Effector memory CD4-positive, alpha-beta T cell (primary cell): ENCODE data around the gene INTS6.

Source experiments
- DNase-seq, 3 donors: peaks; one replicate each; pipeline ENCODE4 v3.0.0-alpha.2; 2020
- H3K27ac ChIP-seq: 2 replicates; pipeline ENCODE4 v1.7.0; 2013; ENCODE audit warnings: mild to moderate bottlenecking, low read length, moderate library complexity; ENCODE audit not compliant: insufficient read depth, poor library complexity, severe bottlenecking
- H3K27me3 ChIP-seq: replicated peaks from 2 replicates; pipeline ENCODE4 v1.7.0; 2013; ENCODE audit warnings: mild to moderate bottlenecking, low read length; ENCODE audit not compliant: insufficient read depth, control insufficient read depth, poor library complexity, severe bottlenecking
- H3K36me3 ChIP-seq: 2 replicates; pipeline ENCODE4 v1.7.0; 2013; ENCODE audit warnings: mild to moderate bottlenecking, low read length, moderate library complexity; ENCODE audit not compliant: control insufficient read depth, insufficient read depth
- H3K4me1 ChIP-seq: 2 replicates; pipeline ENCODE4 v1.7.0; 2013; ENCODE audit warnings: low read length, mild to moderate bottlenecking; ENCODE audit not compliant: control insufficient read depth, insufficient read depth, poor library complexity, severe bottlenecking
- H3K4me3 ChIP-seq: 2 replicates; pipeline ENCODE4 v1.7.0; 2013; ENCODE audit warnings: low read length, low read depth, mild to moderate bottlenecking; ENCODE audit not compliant: insufficient read depth, poor library complexity, severe bottlenecking
- H3K9me3 ChIP-seq: 2 replicates; pipeline ENCODE4 v1.7.0; 2013; ENCODE audit warnings: mild to moderate bottlenecking, low read length, moderate library complexity; ENCODE audit not compliant: control insufficient read depth

The INTS6 gene

DNA sequence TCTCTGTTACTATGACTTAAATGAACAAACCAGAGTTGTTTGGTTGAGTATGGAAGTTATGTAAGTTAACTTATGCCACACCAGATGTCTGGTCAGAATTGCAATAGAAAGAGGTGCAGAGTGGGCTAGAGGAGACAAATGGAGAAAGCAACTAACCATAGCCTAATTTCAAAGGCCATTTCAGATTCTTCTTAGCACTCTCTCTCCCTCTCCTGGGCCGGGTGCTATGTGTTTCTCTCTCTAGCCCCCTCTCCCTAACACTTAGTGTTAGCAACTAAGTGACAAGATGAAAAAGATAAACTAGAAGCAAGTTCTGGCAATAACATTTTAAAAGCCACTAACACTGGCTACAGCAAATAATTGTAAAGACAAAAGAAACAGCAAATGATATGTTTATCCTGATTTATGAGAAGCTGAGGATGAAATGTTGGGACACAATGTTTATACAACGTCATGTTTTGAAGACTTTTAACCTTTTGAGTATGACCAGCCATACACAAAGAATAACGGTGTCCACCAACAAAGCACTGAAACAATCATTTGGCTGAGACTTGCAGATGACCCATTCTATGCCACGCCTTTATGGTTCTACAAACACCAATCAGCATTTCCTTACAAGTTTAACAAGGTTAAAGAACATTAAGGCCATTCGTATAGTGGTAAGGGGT lies 94.8 kb downstream of the INTS6 start:
- Histone ChIP-seq H3K4me3 (no peak overlapping the region), H3K4me1 (no peaks in the 10 kb centered on the region), H3K27me3 (no peaks in the 10 kb centered on the region), H3K27ac (no peak overlapping the region), H3K9me3 (no peaks in the 10 kb centered on the region), H3K36me3 (peaks cover 2% of the 10 kb centered on the region)
- DNase-seq, result no peak

DNA sequence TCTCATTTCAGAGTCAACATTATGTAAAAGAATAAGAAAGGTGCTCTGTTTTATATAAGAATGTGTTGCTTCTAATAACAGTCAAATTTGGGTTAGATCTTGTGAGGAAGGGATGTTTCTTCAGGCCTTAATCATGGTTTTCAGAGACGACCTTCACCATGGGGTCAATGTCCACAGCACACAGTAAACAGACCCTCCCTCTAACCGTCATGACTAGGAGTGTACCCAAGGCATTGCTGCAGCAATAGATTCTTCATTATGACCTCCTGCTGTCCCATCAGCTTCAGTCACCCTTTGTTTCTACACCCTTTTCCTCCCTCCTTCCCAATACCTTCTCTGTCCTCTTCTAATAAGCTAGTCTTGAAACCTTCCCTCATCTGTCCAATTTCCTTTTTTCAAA lies 97.6 kb downstream of the INTS6 start:
- no peak overlapping the region for H3K4me3 ChIP-seq
- H3K36me3 ChIP-seq, result no peaks in the 10 kb centered on the region
- no peak overlapping the region for H3K27ac ChIP-seq
- DNase-seq, result no peak
- H3K27me3 ChIP-seq, result no peaks in the 10 kb centered on the region
- no peaks in the 10 kb centered on the region for H3K4me1 ChIP-seq
- H3K9me3 ChIP-seq, result no peaks in the 10 kb centered on the region

DNA sequence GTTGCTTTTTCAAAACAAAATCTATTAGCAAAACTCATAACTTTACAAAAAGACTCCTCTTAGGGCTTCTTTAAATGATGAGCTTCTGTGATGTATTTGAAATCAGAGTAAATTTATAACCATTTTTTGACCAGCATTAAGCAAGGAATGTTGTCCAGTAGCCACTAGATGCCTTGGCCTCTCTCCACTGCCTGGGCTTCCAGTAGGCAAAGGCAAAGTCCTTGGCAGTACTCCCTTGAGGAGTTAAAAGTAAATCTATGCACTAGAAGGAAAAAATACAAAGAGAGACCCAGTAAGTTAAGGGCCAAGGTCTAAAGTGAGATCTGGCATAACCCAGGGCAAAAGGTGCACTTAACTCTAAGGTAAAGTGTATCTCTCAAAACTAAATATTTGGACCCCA lies 103.8 kb downstream of the INTS6 start:
- no peak overlapping the region for H3K27ac ChIP-seq
- DNase-seq, result no peak
- H3K9me3 ChIP-seq, result no peaks in the 10 kb centered on the region
- H3K4me1 ChIP-seq, result no peaks in the 10 kb centered on the region
- no peak overlapping the region for H3K4me3 ChIP-seq
- H3K36me3 ChIP-seq, result no peaks in the 10 kb centered on the region
- H3K27me3 ChIP-seq, result no peaks in the 10 kb centered on the region

DNA sequence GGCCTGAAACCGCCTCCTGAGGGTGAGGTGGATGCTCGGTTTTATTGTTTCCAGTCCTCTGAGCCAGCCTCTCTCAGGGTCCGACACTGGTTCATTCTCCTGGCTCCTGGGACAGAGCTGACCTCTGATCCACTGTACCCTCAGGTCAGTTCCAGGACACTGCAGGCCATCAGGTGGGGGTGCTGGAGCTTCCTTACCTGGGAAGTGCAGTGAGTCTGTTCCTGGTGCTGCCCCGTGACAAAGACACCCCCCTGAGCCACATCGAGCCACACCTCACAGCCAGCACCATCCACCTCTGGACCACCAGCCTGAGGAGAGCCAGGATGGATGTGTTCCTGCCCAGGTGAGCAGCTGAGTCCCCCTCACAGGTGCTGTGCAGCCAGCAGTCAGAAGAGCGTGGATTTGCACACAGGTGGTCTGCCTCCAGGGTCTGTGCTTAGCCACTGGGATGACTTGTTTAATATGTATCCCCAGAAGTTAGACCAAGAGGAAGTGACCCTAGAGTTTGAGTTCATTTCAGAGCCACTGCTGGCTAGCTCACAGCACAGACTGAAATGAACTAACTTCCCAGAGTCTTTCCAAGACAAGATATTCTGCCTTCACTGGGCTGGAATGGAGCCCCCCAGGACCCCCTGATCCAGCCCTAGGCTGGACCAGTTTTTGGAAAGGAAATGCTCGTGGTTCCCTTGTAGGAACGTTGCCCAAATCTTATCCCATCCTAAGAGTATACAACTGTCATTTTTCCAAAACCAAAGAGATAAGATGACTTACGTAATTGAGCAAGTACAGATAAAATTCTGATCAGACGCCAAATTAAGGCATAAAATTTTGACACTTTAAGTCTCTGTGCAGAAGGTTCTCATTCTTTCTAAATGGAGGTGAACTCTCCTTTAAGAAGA lies 104.5 kb downstream of the INTS6 start:
- DNase-seq, result no peak
- Histone ChIP-seq H3K4me1 (no peaks in the 10 kb centered on the region), H3K4me3 (no peak overlapping the region), H3K36me3 (no peaks in the 10 kb centered on the region), H3K27ac (no peak overlapping the region), H3K27me3 (no peaks in the 10 kb centered on the region), H3K9me3 (no peaks in the 10 kb centered on the region)

DNA sequence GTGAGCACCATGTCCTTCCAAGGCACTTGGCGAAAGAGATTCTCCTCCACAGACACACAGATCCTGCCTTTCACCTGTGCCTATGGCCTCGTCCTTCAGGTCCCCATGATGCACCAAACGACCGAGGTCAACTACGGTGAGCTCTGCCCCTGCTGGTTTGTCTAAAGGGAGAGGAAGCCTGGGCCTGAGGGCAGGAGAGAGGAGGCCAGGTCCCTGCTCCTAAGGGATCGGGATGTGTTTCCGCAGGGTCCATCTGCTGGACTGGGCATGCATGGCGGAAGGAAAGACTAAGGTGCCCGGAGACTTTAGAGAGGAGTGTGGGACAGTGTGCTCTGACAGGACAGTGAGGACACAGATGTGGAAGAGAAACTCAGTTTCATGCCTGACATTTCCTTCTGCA lies 105.7 kb downstream of the INTS6 start:
- no peaks in the 10 kb centered on the region for H3K4me1 ChIP-seq
- no peaks in the 10 kb centered on the region for H3K9me3 ChIP-seq
- DNase-seq, result no peak
- H3K36me3 ChIP-seq, result no peaks in the 10 kb centered on the region
- no peak overlapping the region for H3K27ac ChIP-seq
- H3K4me3 ChIP-seq, result no peak overlapping the region
- H3K27me3 ChIP-seq, result no peaks in the 10 kb centered on the region

DNA sequence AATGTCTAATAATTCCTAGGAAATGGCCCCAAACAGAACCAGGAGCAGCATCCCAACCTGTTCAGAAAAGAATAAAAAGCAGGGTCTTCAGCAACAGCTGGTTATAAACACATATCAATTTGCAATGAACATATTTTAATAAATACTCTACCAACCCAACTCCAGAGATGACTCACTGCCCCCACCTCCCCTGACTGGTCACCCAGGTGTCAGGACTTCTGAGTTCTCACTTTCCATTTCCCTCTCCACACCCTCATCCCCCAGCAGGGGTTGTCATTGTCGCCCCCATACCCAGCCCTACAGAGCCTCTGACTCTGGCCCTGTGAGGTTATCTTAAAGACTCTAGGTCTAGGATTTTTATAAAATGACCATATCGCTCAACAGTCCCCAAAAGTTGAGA lies 106.4 kb downstream of the INTS6 start:
- Histone ChIP-seq H3K27ac (no peak overlapping the region), H3K4me3 (no peak overlapping the region), H3K27me3 (no peaks in the 10 kb centered on the region), H3K4me1 (no peaks in the 10 kb centered on the region), H3K9me3 (no peaks in the 10 kb centered on the region), H3K36me3 (no peaks in the 10 kb centered on the region)
- no peak for DNase-seq

DNA sequence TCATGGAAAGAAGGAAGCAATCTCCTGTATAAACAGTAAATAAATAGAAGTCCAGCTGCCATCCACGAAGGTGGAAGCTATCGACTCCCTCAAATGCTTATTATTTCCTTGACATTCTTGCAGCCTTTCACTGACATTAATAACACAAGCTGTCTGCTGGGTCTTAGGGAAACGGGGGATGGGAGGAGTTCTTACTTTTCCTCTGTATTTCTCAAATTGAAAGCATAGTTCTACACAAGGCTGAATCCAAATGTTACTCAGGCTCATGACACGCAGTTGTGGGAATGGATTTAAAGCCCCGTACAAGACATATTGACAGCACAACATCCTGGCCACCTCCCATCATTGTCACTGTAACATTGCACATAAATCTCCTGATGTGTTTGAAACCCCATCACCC lies 109.4 kb downstream of the INTS6 start:
- no peak for DNase-seq
- no peaks in the 10 kb centered on the region for H3K9me3 ChIP-seq
- H3K4me3 ChIP-seq, result no peak overlapping the region
- no peaks in the 10 kb centered on the region for H3K36me3 ChIP-seq
- H3K4me1 ChIP-seq, result no peaks in the 10 kb centered on the region
- no peak overlapping the region for H3K27ac ChIP-seq
- H3K27me3 ChIP-seq, result no peaks in the 10 kb centered on the region

DNA sequence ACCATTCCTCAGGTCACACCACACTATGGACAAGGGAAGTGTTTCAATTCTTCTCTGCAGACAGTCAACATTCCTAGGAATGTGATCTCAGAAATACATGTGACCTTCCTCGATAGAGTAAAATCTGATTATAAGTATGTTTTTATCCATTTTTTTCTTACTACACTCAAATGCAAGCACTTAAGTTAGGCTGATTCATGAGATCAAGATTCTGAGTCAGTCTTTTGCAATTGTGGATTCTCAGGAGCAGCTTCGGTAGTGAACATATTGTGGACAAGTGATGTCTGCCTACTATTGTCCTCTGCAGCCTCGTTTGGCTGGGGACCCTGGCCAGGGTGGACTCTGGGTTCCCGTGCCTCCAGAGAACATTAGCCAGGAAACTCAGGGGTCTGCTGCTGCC lies 110.1 kb downstream of the INTS6 start:
- Histone ChIP-seq H3K27me3 (no peaks in the 10 kb centered on the region), H3K4me1 (no peaks in the 10 kb centered on the region), H3K4me3 (no peak overlapping the region), H3K36me3 (no peaks in the 10 kb centered on the region), H3K9me3 (no peaks in the 10 kb centered on the region), H3K27ac (no peak overlapping the region)
- DNase-seq, result no peak

DNA sequence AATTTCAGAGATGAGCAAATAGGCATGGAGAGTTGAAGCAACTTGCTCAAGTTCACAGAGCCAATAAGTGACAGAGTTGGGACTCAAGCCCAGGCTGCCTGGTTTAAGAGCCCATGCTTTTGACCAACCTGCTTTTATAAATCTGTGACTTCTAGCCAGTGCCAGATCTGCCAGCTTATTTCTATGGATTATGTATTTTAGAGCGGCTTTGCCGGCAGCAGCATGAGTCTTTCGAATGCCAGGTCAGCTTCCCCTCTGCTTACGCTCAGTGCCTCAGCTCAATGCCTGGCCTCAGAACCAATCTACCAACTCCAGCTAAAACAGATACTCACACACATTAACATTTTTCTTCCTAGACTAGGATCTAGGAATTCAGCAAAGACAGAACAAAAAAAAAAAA lies 111.0 kb downstream of the INTS6 start:
- H3K9me3 ChIP-seq, result no peaks in the 10 kb centered on the region
- no peak overlapping the region for H3K27ac ChIP-seq

DNA sequence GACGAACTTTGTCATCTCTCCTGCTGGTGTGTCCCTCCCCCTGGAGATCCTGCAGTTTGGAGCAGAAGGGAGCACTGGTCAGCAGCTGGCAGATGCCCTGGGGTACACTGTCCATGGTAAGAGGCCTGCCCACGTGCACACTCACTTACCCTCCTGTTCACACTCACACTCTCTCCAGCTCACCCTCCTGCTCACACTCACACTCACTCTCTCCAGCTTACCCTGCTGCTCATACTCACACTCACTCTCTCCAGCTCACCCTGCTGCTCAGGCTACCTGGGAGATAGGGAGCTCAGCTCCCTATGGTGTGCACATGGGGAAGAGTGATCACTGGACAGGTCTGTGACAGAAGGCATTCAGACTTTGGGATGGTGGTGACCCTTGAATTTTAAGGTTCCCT lies 111.6 kb downstream of the INTS6 start:
- no peaks in the 10 kb centered on the region for H3K9me3 ChIP-seq
- DNase-seq, result no peak
- H3K27ac ChIP-seq, result no peak overlapping the region
- no peak overlapping the region for H3K4me3 ChIP-seq
- H3K4me1 ChIP-seq, result no peaks in the 10 kb centered on the region
- no peaks in the 10 kb centered on the region for H3K27me3 ChIP-seq
- no peaks in the 10 kb centered on the region for H3K36me3 ChIP-seq

More for the DNA sequence above, 111.0 kb downstream of the INTS6 start:
- Histone ChIP-seq H3K27me3 (no peaks in the 10 kb centered on the region), H3K4me1 (no peaks in the 10 kb centered on the region), H3K4me3 (no peak overlapping the region), H3K36me3 (no peaks in the 10 kb centered on the region)
- DNase-seq, result no peak
